Calu3 (cell line): ENCODE measurements around the gene IDS. TPM values are rescaled to one million over a fixed set of nuclear protein-coding genes. Genes with fewer than 3 reads are reported as not detected.

Source experiments
- BruUV-seq: library from RNA; stranded (reverse); fragments of 400-500 nt; replicated peaks from 2 replicates; lab custom pipeline; 2021; lab: Mats Ljungman, UMichigan
- CTCF ChIA-PET: fragments of 300-600 bp; sonication (Branson Sonifier 250); formaldehyde crosslinking; loops from one replicate; lab custom pipeline; 2022; ENCODE audit warnings: antibody characterized with exemption; lab: Charles Lee
- DNase-seq: peaks from one replicate; pipeline ENCODE4 v3.0.0; 2022
- H3K27ac Mint-ChIP-seq: one replicate; pipeline ENCODE4 v1.8.0; 2022; ENCODE audit warnings: mixed read lengths; ENCODE audit not compliant: unreplicated experiment
- H3K27me3 Mint-ChIP-seq: one replicate; pipeline ENCODE4 v1.8.0; 2022; ENCODE audit warnings: mixed read lengths; ENCODE audit not compliant: unreplicated experiment
- H3K36me3 Mint-ChIP-seq: one replicate; pipeline ENCODE4 v1.8.0; 2022; ENCODE audit warnings: mild to moderate bottlenecking, moderate library complexity, mixed read lengths; ENCODE audit not compliant: insufficient read depth, unreplicated experiment
- H3K4me1 Mint-ChIP-seq: one replicate; pipeline ENCODE4 v1.8.0; 2022; ENCODE audit warnings: mild to moderate bottlenecking, low read depth, mixed read lengths; ENCODE audit not compliant: unreplicated experiment
- H3K4me3 Mint-ChIP-seq: one replicate; pipeline ENCODE4 v1.8.0; 2022; ENCODE audit warnings: mild to moderate bottlenecking, low read depth, moderate library complexity, mixed read lengths; ENCODE audit not compliant: unreplicated experiment
- H3K9me3 Mint-ChIP-seq: one replicate; pipeline ENCODE4 v1.8.0; 2022; ENCODE audit warnings: low read depth, mixed read lengths; ENCODE audit not compliant: unreplicated experiment
- CTCF ChIP-seq: fragments of 200-600 bp; IDR thresholded peaks from one replicate; pipeline ENCODE4 v1.8.0; 2022; ENCODE audit warnings: antibody characterized with exemption; ENCODE audit not compliant: unreplicated experiment
- intact Hi-C: fragments of 100-400 bp; cut with micrococcal nuclease; formaldehyde crosslinking; loops from one replicate; pipeline ENCODE4 v1.10.0; 2022; ENCODE audit not compliant: unreplicated experiment
- total RNA-seq: library from RNA; stranded (reverse); gene quantifications from 2 replicates; pipeline ENCODE4 v1.2.3, GENCODE V29; 2022

The IDS gene
- total RNA-seq, 1 experiment from 2014 or later = 84.4 TPM

GRCh38 chrX:149458586-149458985 lies 46.5 kb downstream of the IDS start:
- H3K9me3 Mint-ChIP-seq = no peaks in the 10 kb centered on the region

GRCh38 chrX:149456476-149457245 lies 48.4 kb downstream of the IDS start:
- no peaks in the 10 kb centered on the region for H3K9me3 Mint-ChIP-seq
- H3K27me3 Mint-ChIP-seq = peaks cover 31% of the 10 kb centered on the region
- H3K4me3 Mint-ChIP-seq = no peak overlapping the region
- BruUV-seq = no TSS peak
- no peaks in the 10 kb centered on the region for H3K36me3 Mint-ChIP-seq
- H3K4me1 Mint-ChIP-seq = no peaks in the 10 kb centered on the region
- intact Hi-C loops = no loop called here
- no peak for DNase-seq
- H3K27ac Mint-ChIP-seq = no peak overlapping the region
- CTCF ChIA-PET = no interaction called here
- no peak for TF ChIP-seq CTCF

More at GRCh38 chrX:149458586-149458985, 46.5 kb downstream of the IDS start:
- H3K4me3 Mint-ChIP-seq = no peak overlapping the region
- no peak for DNase-seq
- H3K36me3 Mint-ChIP-seq = no peaks in the 10 kb centered on the region
- no peak overlapping the region for H3K27ac Mint-ChIP-seq
- CTCF ChIA-PET = no interaction called here
- intact Hi-C loops = no loop called here
- peaks cover 38% of the 10 kb centered on the region for H3K27me3 Mint-ChIP-seq
- no peaks in the 10 kb centered on the region for H3K4me1 Mint-ChIP-seq
- TF ChIP-seq CTCF = no peak
- BruUV-seq = no TSS peak

- DNase-seq = no peak
- no peak overlapping the region for H3K27ac Mint-ChIP-seq
- H3K4me3 Mint-ChIP-seq = no peak overlapping the region
- TF ChIP-seq CTCF = no peak
- CTCF ChIA-PET = no interaction called here
- no peaks in the 10 kb centered on the region for H3K4me1 Mint-ChIP-seq
- intact Hi-C loops = no loop called here
- H3K9me3 Mint-ChIP-seq = no peaks in the 10 kb centered on the region
- H3K36me3 Mint-ChIP-seq = no peaks in the 10 kb centered on the region
- H3K27me3 Mint-ChIP-seq = peaks cover 23% of the 10 kb centered on the region
- BruUV-seq = no TSS peak
Measured at GRCh38 chrX:149455934-149456333, 49.2 kb downstream of the IDS start.

- DNase-seq = no peak
- no peak for TF ChIP-seq CTCF
- no TSS peak for BruUV-seq
- H3K9me3 Mint-ChIP-seq = no peaks in the 10 kb centered on the region
- no peak overlapping the region for H3K4me3 Mint-ChIP-seq
- CTCF ChIA-PET = no interaction called here
- no peaks in the 10 kb centered on the region for H3K4me1 Mint-ChIP-seq
- intact Hi-C loops = no loop called here
- peaks cover 6% of the 10 kb centered on the region for H3K27me3 Mint-ChIP-seq
- no peak overlapping the region for H3K27ac Mint-ChIP-seq
- no peaks in the 10 kb centered on the region for H3K36me3 Mint-ChIP-seq
Measured at GRCh38 chrX:149453906-149454822, 50.9 kb downstream of the IDS start.
